Measurements from ENCODE around the gene SLC24A4. TPM values are rescaled to one million over a fixed set of nuclear protein-coding genes. Genes with fewer than 3 reads are reported as not detected.
"Not testable (repeated sequence)": the region's sequence is repeated elsewhere in the genome, so short reads cannot be mapped to it uniquely, and the experiment has no call there.

SLC24A4 gene
- total and polyA plus RNA-seq, 12 donors, result 0.08 to 0.74 (median 0.24) TPM

GRCh38 chr14:92531106-92531873 is 208.3 kb downstream of the SLC24A4 start:
- no peak overlapping the region for H3K4me3 ChIP-seq
- H3K27me3 ChIP-seq, result no peaks in the 10 kb centered on the region
- DNase-seq (no peak), ATAC-seq (peak in 6 of 8 donors; percentile 31 to 63 (median 46))
- WGBS, 2 donors, result 79 to 92% methylated on average over 16 of the region's 16 CpGs
- no peaks in the 10 kb centered on the region for H3K36me3 ChIP-seq
- TF ChIP-seq, protein P1, sequence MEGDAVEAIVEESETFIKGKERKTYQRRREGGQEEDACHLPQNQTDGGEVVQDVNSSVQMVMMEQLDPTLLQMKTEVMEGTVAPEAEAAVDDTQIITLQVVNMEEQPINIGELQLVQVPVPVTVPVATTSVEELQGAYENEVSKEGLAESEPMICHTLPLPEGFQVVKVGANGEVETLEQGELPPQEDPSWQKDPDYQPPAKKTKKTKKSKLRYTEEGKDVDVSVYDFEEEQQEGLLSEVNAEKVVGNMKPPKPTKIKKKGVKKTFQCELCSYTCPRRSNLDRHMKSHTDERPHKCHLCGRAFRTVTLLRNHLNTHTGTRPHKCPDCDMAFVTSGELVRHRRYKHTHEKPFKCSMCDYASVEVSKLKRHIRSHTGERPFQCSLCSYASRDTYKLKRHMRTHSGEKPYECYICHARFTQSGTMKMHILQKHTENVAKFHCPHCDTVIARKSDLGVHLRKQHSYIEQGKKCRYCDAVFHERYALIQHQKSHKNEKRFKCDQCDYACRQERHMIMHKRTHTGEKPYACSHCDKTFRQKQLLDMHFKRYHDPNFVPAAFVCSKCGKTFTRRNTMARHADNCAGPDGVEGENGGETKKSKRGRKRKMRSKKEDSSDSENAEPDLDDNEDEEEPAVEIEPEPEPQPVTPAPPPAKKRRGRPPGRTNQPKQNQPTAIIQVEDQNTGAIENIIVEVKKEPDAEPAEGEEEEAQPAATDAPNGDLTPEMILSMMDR (IDR thresholded peaks at IDR 0.05), result no peak
- H3K9me3 ChIP-seq, result no peaks in the 10 kb centered on the region
- peaks cover 0 to 54% (median 13%) of the 10 kb centered on the region in 9 donors for H3K4me1 ChIP-seq
- intact Hi-C loops (cut with DNase I), result no loop called here
- peak overlapping the region in 1 of 10 donors; percentile 73 for H3K27ac ChIP-seq

GRCh38 chr14:92532490-92533163 is 209.7 kb downstream of the SLC24A4 start:
- H3K27me3 ChIP-seq, result no peaks in the 10 kb centered on the region
- H3K4me1 ChIP-seq, result peaks cover 0 to 55% (median 13%) of the 10 kb centered on the region in 9 donors
- DNase-seq (no peak), ATAC-seq (peak in 1 of 8 donors; percentile 3)
- WGBS, 2 donors, result 58 to 65% methylated on average over 10 of the region's 10 CpGs
- no peaks in the 10 kb centered on the region for H3K36me3 ChIP-seq
- peak overlapping the region in 1 of 10 donors; percentile 73 for H3K27ac ChIP-seq
- no peak overlapping the region for H3K4me3 ChIP-seq
- intact Hi-C loops (cut with DNase I), result no loop called here
- TF ChIP-seq, protein P1 (IDR thresholded peaks at IDR 0.05), result no peak
- H3K9me3 ChIP-seq, result no peaks in the 10 kb centered on the region

- H3K36me3 ChIP-seq, result no peaks in the 10 kb centered on the region
- DNase-seq (no peak), ATAC-seq (no peak)
- H3K4me1 ChIP-seq, result peaks cover 7 to 65% (median 37%) of the 10 kb centered on the region in 9 donors
- intact Hi-C loops (cut with DNase I), result no loop called here
- peak overlapping the region in 1 of 10 donors; percentile 36 for H3K27ac ChIP-seq
- 45 to 46% methylated on average over 17 of the region's 17 CpGs for WGBS, 2 donors
- no peak overlapping the region for H3K4me3 ChIP-seq
- H3K27me3 ChIP-seq, result no peaks in the 10 kb centered on the region
- TF ChIP-seq, protein P1 (IDR thresholded peaks at IDR 0.05), result no peak
- H3K9me3 ChIP-seq, result no peaks in the 10 kb centered on the region
These were observed 212.1 kb downstream of the SLC24A4 start for GRCh38 chr14:92534932-92535643.

GRCh38 chr14:92536231-92536630 is 213.3 kb downstream of the SLC24A4 start:
- H3K9me3 ChIP-seq; DNase-seq; intact Hi-C loops (cut with DNase I); H3K4me3 ChIP-seq; H3K27me3 ChIP-seq; ATAC-seq; H3K36me3 ChIP-seq: not testable (repeated sequence)
- Histone ChIP-seq H3K4me1 (peaks cover 11 to 67% (median 48%) of the 10 kb centered on the region in 9 donors), H3K27ac (peak overlapping the region in 1 of 10 donors; percentile 10)
- WGBS, 2 donors, result 57 to 61% methylated on average over 8 of the region's 8 CpGs

Data from heart right ventricle (tissue), 16 donors.